Activated T-helper 1 cell treated with anti-CD3 and anti-CD28 coated beads, Interleukin-2, amount 50 U/mL, for 16 hours (primary cell): ENCODE data around the gene LRP4.
A peak's percentile ranks its signal among the peaks of the same experiment; 100 is the strongest.
"Not testable (repeated sequence)": the region's sequence is repeated elsewhere in the genome, so short reads cannot be mapped to it uniquely, and the experiment has no call there.

Experiments
- DNase-seq, 2 donors: peaks; one replicate each; pipeline ENCODE4 v3.0.0-alpha.2; 2020; ENCODE audit warnings: low read depth in 1 of 2, low spot score in 1 of 2

The LRP4 gene, protein sequence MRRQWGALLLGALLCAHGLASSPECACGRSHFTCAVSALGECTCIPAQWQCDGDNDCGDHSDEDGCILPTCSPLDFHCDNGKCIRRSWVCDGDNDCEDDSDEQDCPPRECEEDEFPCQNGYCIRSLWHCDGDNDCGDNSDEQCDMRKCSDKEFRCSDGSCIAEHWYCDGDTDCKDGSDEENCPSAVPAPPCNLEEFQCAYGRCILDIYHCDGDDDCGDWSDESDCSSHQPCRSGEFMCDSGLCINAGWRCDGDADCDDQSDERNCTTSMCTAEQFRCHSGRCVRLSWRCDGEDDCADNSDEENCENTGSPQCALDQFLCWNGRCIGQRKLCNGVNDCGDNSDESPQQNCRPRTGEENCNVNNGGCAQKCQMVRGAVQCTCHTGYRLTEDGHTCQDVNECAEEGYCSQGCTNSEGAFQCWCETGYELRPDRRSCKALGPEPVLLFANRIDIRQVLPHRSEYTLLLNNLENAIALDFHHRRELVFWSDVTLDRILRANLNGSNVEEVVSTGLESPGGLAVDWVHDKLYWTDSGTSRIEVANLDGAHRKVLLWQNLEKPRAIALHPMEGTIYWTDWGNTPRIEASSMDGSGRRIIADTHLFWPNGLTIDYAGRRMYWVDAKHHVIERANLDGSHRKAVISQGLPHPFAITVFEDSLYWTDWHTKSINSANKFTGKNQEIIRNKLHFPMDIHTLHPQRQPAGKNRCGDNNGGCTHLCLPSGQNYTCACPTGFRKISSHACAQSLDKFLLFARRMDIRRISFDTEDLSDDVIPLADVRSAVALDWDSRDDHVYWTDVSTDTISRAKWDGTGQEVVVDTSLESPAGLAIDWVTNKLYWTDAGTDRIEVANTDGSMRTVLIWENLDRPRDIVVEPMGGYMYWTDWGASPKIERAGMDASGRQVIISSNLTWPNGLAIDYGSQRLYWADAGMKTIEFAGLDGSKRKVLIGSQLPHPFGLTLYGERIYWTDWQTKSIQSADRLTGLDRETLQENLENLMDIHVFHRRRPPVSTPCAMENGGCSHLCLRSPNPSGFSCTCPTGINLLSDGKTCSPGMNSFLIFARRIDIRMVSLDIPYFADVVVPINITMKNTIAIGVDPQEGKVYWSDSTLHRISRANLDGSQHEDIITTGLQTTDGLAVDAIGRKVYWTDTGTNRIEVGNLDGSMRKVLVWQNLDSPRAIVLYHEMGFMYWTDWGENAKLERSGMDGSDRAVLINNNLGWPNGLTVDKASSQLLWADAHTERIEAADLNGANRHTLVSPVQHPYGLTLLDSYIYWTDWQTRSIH (N-terminal part only)

DNA sequence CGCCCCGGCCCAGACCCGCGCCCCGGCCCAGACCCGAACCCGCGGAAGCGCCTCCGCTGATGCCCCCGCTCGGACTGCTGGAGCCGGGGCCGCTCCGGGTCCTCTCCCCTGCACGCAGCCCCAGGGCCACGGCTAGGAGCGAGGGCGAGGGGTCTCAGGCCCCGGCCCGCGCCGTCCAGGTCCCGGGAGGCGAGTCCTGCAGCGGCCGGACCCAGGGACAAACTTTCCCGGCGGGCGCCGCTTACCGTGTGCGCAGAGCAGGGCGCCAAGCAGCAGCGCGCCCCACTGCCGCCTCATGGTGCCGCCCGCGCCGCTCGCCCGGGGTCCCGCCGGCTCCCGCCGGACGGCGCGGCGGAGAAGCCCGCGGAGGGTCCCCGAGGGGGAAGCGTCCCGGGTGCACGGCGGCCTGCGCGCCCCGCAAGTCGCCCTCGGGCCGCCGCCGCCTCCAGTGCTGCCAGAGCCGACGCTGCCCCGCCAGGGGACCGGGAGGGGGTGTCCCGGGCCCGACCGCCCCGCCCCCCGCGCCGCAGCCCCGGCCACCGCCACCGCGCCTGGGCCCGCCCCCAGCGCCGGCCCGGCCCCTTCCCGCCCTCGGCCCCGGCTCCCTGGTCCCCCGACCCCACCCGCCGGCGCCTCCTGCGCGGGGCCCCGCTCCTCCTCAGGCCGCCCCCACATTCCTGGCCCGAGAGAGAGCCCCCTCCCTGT, at the start of gene LRP4:
Gene LRP4, minus strand, starts transcription at position 468 of the 705 bp plus-strand sequence. Its CDS starts 171 bp downstream, at position 297.
- DNase-seq: no peak

DNA sequence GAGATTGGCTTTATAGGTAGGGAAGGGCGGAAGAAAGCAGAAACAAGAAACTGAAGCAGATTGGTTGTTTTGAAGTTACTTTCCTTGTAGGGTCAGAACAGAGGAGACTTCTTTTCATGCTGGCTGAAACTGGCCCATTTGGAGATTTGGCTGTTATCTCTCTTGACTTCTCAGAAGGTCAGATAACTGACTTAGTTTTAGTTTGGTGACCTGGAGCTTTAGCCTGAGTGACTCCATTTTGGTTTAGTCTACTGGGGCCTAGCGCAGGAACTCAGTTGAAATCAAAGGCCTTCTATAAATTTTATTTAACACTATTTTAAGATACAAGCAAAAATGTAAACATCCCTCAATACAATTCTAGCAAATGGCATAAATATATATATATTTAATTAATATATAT, 49.6 kb upstream of the LRP4 start:
- DNase-seq: no peak

DNA sequence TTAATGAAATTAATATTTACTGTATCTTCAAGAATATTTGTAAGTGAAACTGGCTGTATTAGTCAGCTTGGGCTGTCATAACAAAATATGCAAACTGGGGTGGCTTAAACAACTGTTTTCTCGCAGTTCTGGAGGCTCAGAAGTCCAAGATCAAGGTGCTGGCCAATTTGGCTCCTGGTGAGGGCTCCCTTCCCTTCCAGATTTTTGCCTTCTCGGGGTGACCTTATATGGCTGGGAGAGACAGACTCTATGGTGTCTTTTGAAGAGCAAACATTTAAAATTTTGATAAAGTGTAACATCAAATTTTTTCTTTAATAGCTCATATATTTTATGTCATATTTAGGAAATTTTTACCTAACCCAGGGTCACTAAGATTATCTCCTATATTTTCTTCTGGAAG, 48.4 kb upstream of the LRP4 start:
- DNase-seq: no peak

DNA sequence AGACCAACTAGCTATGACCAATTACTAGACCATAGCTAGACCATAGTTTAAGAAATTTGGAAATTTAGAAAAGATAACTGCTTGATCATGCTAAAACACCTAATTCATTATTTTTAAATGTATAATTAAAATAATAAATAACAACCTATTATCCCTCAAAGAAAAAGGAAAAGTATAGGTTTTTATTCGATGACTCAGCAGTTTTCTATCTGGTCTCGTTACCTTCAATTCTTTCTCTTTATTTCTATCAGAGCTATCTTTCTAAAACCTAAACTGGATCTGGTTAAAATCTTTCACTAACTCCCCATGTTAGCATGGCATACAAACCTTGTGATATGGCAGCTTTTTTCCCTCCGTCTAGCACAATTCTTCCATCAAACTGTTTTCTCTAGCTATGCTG, 45.5 kb upstream of the LRP4 start:
- DNase-seq: no peak

DNA sequence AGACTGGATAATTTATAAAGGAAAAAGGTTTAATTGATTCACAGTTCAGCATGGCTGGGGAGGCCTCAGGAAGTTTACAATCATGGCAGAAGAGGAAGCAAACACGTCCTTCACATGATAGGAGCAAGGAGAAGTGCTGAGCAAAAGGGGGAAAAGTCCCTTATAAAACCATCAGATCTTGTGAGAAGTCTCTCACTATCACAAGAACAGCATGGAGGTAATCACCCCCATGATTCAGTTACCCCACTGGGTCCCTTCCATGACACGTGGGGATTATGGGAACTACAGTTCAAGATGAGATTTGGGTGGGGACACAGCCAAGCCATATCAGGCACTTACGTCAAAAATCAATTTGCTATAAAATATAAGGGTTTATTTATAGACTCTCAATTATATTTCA, 43.5 kb upstream of the LRP4 start:
- DNase-seq: not testable (repeated sequence)

DNA sequence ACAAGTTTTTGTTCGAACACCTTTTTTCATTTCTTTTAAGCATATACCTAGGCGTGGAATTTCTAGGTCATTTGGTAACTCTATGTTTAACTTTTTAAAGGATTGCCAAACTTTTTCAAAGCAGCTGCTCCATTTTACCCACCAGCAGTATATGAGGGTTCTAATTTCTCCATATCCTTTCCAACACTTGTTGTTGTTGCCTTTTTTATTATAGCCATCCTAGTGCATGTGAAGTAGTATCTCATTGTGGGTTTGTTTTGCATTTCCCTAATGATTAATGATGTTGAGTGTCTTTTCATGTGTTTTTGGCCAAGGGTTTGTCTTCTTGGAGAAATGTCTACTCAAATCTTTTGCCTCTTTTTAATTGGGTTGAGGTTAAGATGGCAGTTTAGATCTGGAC, 42.7 kb upstream of the LRP4 start:
- DNase-seq: no peak

DNA sequence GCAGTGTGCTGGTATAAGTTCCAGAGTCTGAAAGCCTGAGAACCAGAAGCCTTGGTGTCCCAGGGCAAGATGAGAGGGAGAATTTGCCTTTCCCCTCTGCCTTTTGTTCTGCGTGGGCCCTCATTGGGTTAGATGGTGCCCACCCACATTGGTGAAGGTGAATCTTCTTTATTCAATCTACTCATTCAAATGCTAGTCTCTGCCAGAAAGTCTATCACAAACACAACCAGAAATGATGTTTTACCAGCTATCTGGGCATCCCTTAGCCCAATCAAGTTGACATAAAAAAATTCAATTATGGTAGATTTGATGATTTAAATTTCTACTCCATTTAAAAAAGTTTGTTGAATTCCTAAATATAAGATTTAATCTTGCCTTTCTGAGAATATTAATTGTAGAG, 40.4 kb upstream of the LRP4 start:
- no peak for DNase-seq

DNA sequence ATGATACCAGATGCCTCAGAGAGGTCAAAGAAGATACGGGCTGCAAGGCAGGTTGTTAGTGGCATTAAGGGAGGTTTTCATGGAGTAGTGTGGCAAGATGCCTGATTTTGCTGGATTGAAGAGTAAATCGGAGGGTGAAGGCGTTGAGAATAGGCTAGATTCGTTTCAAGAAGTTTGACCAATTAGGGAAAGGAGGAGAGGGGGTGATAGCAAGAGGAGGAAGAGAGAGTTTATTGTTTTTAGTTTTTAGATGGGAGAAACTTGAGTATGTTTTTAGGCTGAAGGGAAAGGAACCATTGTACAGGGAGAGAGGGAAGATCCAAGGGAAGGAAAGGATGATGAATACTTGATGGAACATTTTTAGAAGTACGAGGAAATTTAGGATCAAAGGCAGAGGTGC, 34.7 kb upstream of the LRP4 start:
- DNase-seq: no peak

DNA sequence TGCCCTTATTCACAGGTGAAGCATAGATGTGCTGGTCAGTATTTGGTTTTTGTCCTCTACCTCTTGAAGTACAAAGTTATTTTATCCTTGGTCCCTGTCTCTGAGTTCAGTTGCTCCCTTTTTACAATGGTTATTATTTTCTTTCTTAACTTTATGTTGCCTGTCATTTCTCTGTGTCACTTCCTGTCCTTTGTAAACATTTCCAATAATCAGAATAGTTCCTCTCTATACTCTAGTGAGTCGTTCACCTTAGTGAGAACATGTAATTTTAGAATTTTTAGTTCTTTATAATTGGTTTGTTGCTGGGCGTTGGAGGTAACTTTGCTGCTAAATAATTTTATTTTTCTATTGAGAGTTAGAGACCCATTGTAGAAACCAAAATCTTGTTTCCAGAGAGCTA, 34.2 kb upstream of the LRP4 start:
- DNase-seq: no peak

DNA sequence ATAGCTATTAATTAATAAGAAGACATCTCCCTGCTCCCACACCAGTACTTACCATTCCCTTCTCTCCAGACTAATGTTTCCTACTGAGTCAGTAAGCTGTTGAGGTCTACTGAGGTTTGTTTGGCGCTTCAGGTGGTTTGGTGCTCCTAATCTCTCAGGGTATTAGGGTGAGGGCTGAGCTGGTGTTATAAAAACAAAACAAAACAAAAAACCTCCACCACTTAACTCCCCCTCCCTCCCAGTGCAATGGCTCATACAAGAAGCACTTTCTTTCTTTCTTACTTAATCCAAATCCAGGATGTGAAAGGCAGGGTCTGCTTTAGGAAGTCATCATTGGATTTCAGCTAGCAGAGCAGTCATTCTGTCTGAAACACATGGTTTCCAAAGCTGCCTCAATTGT, 33.5 kb upstream of the LRP4 start:
- no peak for DNase-seq

DNA sequence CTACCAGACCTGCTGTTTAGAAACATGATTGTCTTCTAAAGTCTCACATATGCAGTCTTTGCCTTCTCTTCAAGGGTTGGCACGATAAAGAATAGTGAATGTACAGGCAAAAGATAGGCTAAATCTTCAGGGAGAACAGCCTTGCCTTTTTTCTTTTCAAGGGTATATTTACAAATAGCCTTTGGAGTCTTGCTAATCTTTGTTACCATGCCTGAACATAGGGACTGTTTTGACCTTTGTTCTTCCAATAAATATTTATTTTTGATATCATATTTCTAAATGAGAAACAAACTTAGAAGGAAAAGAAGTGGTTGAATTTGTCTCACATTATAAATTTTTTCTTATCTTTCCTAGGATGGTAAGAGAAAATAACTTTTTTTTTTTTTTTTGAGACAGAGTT, 30.9 kb upstream of the LRP4 start:
- DNase-seq: no peak

DNA sequence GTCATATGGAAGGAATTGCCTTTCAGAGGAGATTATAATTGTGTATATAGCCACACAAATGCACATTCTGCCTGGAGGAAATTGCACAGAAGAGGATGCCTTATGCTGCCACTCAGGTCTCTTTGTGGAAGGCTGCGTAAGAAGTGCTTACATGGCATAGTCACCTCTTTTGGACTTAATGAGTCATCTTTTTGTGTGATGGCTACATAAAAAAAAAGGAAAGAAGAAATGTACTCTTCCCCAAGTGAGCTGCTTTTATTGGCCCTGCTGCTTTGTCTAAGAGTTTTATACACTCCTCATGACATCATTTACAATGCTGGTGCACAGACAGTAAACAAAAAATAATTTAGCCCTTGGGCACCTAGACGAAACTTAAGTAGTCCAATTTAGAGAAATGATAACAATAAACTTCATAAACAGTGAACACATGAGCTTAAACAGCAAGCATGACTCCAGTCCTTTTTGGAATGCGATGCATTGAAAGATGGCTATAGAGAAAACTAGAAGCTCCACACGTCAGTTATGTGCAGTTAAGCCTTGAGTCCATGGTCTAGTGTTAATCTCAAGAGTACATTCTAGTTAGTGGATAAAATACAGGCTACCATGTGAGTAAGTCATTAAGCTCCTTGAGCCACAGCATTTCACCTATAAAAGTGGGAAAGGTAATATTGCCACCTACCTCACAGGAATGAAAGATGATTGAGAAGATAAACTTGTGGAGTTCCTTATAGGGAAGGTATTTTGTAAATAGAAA, 30.2 kb upstream of the LRP4 start:
- no peak for DNase-seq

DNA sequence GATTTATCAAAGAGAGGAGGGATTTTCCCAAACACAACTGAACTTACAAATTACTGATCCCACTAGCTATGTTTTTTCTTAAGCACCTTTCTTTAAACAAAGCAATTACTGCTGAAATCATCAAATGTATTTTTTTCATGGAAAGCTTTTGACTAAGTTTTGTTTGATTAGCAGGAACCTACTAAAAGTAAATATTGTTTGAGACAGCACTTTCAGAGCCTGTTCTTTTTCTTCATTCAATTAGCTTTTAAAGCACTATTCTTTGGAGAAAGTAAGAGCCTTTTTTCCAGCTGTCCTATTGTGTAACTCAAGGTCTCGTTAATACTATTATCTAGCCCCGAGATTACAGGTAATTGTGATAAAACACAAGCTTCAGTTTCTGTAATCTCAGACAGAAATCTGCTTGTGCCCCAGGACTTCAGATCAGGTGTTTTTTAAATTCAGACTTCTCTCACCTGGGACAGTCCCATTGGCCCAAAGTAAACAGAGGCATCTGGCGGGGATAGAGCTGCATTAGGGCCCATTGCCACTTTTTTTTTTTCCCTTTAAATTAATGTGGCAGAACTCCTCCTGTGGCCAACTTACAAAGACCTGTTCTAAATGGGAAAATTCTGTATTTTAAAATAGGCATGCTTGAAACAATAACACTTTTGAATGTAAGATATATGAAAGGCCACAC, 29.2 kb upstream of the LRP4 start:
- no peak for DNase-seq

DNA sequence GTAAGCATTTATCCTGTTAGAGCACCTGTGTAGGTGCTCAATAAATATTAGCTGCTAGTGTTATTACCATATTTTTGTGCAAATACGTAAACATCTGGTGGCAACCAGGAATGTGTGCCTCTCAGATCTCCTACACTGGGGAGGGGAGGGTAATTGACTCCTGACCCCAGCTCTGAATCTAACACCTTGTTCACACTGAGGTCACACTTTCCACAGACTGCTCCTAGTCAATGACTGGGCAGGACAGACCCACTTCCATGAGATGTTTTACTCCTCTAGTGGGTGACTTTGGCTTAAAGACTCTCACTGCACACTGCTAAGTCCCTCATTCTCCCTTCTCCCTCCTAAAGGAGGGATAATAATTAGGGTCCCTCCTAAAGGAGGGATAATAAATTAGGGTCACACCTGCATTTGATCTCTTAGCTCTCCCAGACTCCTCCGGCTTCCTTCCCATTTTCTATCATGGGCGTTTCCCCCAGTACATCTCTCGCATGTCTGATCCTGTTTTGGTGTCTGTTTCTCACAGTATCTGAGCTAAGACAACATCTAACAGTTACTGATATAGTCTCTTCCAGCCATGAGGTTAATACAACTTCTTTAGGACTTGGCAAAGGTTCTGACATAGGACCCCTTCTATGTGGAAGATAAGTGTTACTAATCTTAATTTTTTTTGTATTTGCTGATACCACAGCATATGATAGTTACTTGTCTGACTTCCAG, 26.2 kb upstream of the LRP4 start:
- no peak for DNase-seq

DNA sequence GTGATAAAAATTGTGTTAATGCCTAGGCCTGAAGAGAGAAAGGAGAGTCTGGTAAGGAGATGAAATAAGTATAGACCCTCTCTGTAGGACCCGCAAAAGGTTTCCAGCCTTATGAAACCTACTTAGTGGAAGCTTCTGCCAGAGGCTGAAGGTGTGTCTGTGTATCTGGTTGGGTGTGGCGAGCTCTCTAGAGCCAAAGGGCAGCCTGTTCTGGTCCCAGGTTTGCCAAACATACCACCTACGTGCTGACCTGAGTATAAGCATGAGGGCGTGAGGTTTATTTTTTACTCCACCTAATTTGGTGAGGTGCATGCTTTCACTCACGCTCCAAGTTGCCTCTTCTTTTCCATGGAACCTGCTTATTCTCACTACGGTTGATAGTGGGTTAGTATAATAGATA, 23.8 kb upstream of the LRP4 start:
- DNase-seq: no peak

DNA sequence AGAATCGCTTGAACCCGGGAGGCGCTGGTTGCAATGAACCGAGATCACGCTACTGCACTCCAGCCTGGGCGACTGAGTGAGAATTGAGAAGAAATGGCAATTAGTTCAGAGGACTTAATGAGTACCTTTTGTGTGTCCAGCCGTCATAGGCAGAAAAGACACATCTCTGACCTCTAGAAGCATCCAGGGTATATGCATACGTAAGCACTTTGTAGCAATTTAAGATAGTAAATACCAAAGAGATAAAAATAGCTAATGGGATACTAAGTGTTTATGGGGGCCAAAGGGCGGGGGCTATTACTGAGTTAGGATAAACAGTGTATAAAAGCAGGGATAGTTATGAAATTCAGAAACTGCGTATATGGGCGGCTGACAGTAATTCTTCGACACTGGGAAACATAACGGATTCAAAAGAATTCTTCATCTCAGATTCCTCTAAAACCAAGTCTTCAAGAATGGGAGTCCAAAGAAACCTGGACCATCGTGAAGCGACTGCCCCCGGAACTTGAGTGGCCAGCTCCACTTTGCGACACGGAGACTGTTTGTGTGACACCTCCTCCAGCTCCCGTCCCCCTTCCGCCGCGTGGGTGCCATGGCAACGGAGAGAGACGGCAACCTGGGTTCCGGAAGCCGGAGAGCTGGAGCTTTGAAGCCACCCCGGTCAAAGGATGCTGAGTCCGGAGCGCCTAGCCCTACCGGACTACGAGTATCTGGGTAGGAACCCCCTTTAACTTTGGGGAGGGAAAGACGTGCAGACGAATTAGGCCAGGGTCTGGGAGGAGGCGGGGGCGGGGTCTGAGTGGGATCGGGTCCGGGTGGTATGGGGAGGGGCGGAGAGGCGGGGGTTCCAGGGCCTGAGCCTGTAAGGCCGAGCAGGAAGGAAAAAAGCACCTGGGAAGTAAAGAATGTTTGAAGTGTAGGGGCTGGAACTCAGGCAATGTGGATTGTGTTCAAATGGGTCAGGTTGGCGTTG, 18.1 kb upstream of the LRP4 start, which contains the start of gene CSTPP1:
Gene CSTPP1, plus strand, starts transcription at position 624 of the 973 bp plus-strand sequence. Its CDS starts 45 bp downstream, at position 669.
- peak; percentile 87 to 88 for DNase-seq

DNA sequence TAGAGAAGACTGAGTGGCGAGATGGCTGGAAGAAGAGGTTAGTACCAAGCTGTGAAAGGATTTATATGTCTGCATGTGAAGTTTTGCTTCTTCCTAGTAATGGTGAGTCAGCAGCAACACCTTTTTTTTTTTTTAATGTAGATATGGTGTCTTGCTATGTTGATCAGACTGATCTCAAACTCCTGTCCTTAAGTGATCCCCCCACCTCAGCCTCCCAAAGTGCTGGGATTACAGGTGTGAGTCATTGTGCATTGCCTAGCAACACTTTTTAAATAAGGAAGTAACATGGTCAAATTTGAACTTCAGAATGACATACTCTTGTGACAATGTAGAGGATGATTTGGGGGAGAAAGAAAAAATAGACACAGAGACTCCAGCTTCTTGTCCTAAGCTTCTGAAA, 11.7 kb upstream of the LRP4 start:
- DNase-seq: no peak

DNA sequence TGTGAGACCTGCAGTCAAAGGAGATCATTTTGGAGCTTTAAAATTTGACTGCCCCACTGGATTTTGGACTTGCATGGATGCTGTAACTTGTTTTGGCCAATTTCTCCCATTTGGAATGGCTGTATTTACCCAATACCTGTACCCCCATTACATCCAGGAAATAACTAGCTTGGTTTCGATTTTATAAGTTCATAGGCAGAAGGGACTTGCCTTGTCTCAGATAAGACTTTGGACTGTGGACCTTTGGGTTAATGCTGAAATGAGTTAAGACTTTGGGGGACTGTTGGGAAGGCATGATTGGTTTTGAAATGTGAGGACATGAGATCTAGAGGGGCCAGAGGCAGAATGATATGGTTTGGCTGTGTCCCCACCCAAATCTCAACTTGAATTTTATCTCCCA, 10.4 kb upstream of the LRP4 start:
- DNase-seq: not testable (repeated sequence)
